CD14-positive monocyte (primary cell): Measurements from ENCODE around the gene DCLK2. TPM values are rescaled to one million over a fixed set of nuclear protein-coding genes. Genes with fewer than 3 reads are reported as not detected.

Source experiments
- DNase-seq, 3 donors: peaks; one replicate each; pipeline ENCODE4 v3.0.0-alpha.2; 2011 to 2022
- H2AFZ ChIP-seq: 2 replicates; pipeline ENCODE4 v1.6.0; 2012; ENCODE audit warnings: mild to moderate bottlenecking, low read depth, low read length, inconsistent platforms; ENCODE audit not compliant: insufficient read depth, poor library complexity, severe bottlenecking
- H3K27ac ChIP-seq, 2 donors: 1 replicate in 1 of 2; 2 replicates in 1 of 2; pipeline ENCODE4 v1.5.1; 2012 to 2013; ENCODE audit warnings: low read length in 2 of 2, control low read depth in 1 of 2, inconsistent platforms in 1 of 2, low read depth in 1 of 2, mild to moderate bottlenecking in 1 of 2
- H3K27me3 ChIP-seq, 2 donors: one replicate each; pipeline versions ENCODE4 v1.6.0 to v1.6.1; 2011 to 2013; ENCODE audit warnings: low read length in 2 of 2; ENCODE audit not compliant: control insufficient read depth in 2 of 2, insufficient read depth in 2 of 2
- H3K36me3 ChIP-seq, 2 donors: replicated peaks in 1 of 2; 1 replicate in 1 of 2; 2 replicates in 1 of 2; pipeline versions ENCODE4 v1.5.1 to v1.6.1; 2012 to 2013; ENCODE audit warnings: low read length in 2 of 2, control low read depth in 1 of 2, inconsistent platforms in 1 of 2, mild to moderate bottlenecking in 1 of 2; ENCODE audit not compliant: insufficient read depth in 2 of 2, control insufficient read depth in 1 of 2
- H3K4me1 ChIP-seq, 2 donors: 1 replicate in 1 of 2; 2 replicates in 1 of 2; pipeline versions ENCODE4 v1.5.1 to v1.6.1; 2012 to 2013; ENCODE audit warnings: low read length in 2 of 2, control low read depth in 1 of 2, inconsistent platforms in 1 of 2, mild to moderate bottlenecking in 1 of 2, moderate library complexity in 1 of 2; ENCODE audit not compliant: insufficient read depth in 2 of 2, control insufficient read depth in 1 of 2
- H3K4me2 ChIP-seq: replicated peaks from 2 replicates; pipeline ENCODE3; 2012; ENCODE audit warnings: low read length, moderate library complexity, mild to moderate bottlenecking; ENCODE audit not compliant: poor library complexity, severe bottlenecking; ENCODE audit errors: extremely low read depth
- H3K4me3 ChIP-seq, 3 experiments: fragments of 200-600 bp in 1 of 3; sonication (generic) in 1 of 3; replicated peaks in 1 of 3; 1 replicate in 2 of 3; 2 replicates in 1 of 3; pipeline ENCODE4 v1.5.1; 2011 to 2013; ENCODE audit warnings: low read length in 3 of 3, mild to moderate bottlenecking in 3 of 3, control low read depth in 2 of 3, low read depth in 2 of 3, inconsistent platforms in 1 of 3, moderate library complexity in 1 of 3
- H3K79me2 ChIP-seq: 2 replicates; pipeline ENCODE4 v1.6.0; 2012; ENCODE audit warnings: mild to moderate bottlenecking, control low read depth, inconsistent platforms, low read length, moderate library complexity; ENCODE audit not compliant: insufficient read depth
- H3K9ac ChIP-seq: 2 replicates; pipeline ENCODE4 v1.6.0; 2017; ENCODE audit warnings: low read length, mild to moderate bottlenecking; ENCODE audit not compliant: insufficient read depth, poor library complexity, severe bottlenecking
- H3K9me3 ChIP-seq, 2 donors: replicated peaks in 1 of 2; 1 replicate in 1 of 2; 2 replicates in 1 of 2; pipeline versions ENCODE4 v1.5.1 to v1.6.1; 2012 to 2013; ENCODE audit warnings: low read length in 2 of 2, control low read depth in 1 of 2; ENCODE audit not compliant: control insufficient read depth in 1 of 2, insufficient read depth in 1 of 2
- H4K20me1 ChIP-seq: 2 replicates; pipeline ENCODE4 v1.6.0; 2012; ENCODE audit warnings: mild to moderate bottlenecking, low read length, control low read depth, moderate library complexity; ENCODE audit not compliant: insufficient read depth
- H3K27ac Mint-ChIP-seq, 7 donors: one replicate each; pipeline ENCODE4 v1.8.0; 2020; ENCODE audit warnings: mild to moderate bottlenecking in 7 of 7, mixed read lengths in 7 of 7, moderate library complexity in 6 of 7, inconsistent platforms in 2 of 7
- H3K27me3 Mint-ChIP-seq, 3 donors: one replicate each; pipeline ENCODE4 v1.8.0; 2021 to 2022; ENCODE audit warnings: low read depth in 3 of 3, mild to moderate bottlenecking in 3 of 3, mixed read lengths in 3 of 3, moderate library complexity in 3 of 3, inconsistent platforms in 1 of 3
- H3K36me3 Mint-ChIP-seq, 2 donors: one replicate each; pipeline ENCODE4 v1.8.0; 2020; ENCODE audit warnings: mixed read lengths in 2 of 2, inconsistent platforms in 1 of 2, mild to moderate bottlenecking in 1 of 2
- H3K4me1 Mint-ChIP-seq: one replicate; pipeline ENCODE4 v1.8.0; 2020; ENCODE audit warnings: mild to moderate bottlenecking, mixed read lengths
- H3K4me3 Mint-ChIP-seq, 2 donors: one replicate each; pipeline ENCODE4 v1.8.0; 2020; ENCODE audit warnings: mild to moderate bottlenecking in 2 of 2, mixed read lengths in 2 of 2, moderate library complexity in 1 of 2
- H3K9me3 Mint-ChIP-seq, 7 donors: one replicate each; pipeline ENCODE4 v1.8.0; 2020 to 2022; ENCODE audit warnings: mixed read lengths in 7 of 7, mild to moderate bottlenecking in 6 of 7, moderate library complexity in 6 of 7, inconsistent platforms in 2 of 7
- CTCF ChIP-seq: fragments of 200-600 bp; IDR thresholded peaks from one replicate; pipeline ENCODE4 v1.8.0; 2022; ENCODE audit warnings: antibody characterized with exemption, mild to moderate bottlenecking
- WGBS: methylation state at CpG from one replicate; pipeline ENCODE4 v1.1.5; 2013; ENCODE audit warnings: missing lambda C conversion rate; ENCODE audit not compliant: insufficient coverage; 5-methylcytosine and 5-hydroxymethylcytosine counted together
- intact Hi-C, 2 donors: fragments of 100-400 bp; cut with micrococcal nuclease; formaldehyde crosslinking; loops; one replicate each; pipeline versions ENCODE4 v1.15.0 to v1.15.1; 2023
- polyA plus RNA-seq, 3 donors: library from polyadenylated mRNA; depleted of rRNA in 1 of 3; unstranded in 2 of 3; stranded (reverse) in 1 of 3; fragments of 300-500 nt in 2 of 3; fragments of >200 nt in 1 of 3; fragmentation: Illumina TruSeq in 2 of 3; gene quantifications; 1 replicate in 2 of 3; 2 replicates in 1 of 3; pipeline ENCODE4 v1.2.3, GENCODE V29; 2012 to 2021

DCLK2 gene
- polyA plus RNA-seq, 3 donors: 0.13 TPM; not detected in 2

- H3K9me3 ChIP-seq: peaks cover 0 to 4% of the 10 kb centered on the region in 2 donors
- no peaks in the 10 kb centered on the region for H3K27me3 Mint-ChIP-seq
- H3K79me2 ChIP-seq: no peaks in the 10 kb centered on the region
- H3K4me3 Mint-ChIP-seq: no peak overlapping the region
- DNase-seq: no peak
- TF ChIP-seq CTCF: no peak
- H3K4me2 ChIP-seq: no peak overlapping the region
- H3K9ac ChIP-seq: no peak overlapping the region
- H3K4me3 ChIP-seq: no peak overlapping the region
- H2AFZ ChIP-seq: no peak overlapping the region
- intact Hi-C loops: no loop called here
- H4K20me1 ChIP-seq: no peaks in the 10 kb centered on the region
- no peak overlapping the region for H3K27ac Mint-ChIP-seq
- no peaks in the 10 kb centered on the region for H3K4me1 Mint-ChIP-seq
- H3K27me3 ChIP-seq: no peaks in the 10 kb centered on the region
- H3K4me1 ChIP-seq: no peaks in the 10 kb centered on the region
- peaks cover 0 to 11% (median 6%) of the 10 kb centered on the region in 7 donors for H3K9me3 Mint-ChIP-seq
- H3K36me3 ChIP-seq: no peaks in the 10 kb centered on the region
- 100% methylated on average over 1 of the region's 1 CpG for WGBS
- H3K36me3 Mint-ChIP-seq: no peaks in the 10 kb centered on the region
- no peak overlapping the region for H3K27ac ChIP-seq
These were observed 22.8 kb upstream of the DCLK2 start for GRCh38 chr4:150055467-150055866.

- intact Hi-C loops: no loop called here
- no peaks in the 10 kb centered on the region for H4K20me1 ChIP-seq
- no peaks in the 10 kb centered on the region for H3K79me2 ChIP-seq
- Mint-ChIP-seq H3K4me1 (peaks cover 5% of the 10 kb centered on the region), H3K36me3 (no peaks in the 10 kb centered on the region), H3K9me3 (peaks cover 0 to 11% (median 6%) of the 10 kb centered on the region in 7 donors), H3K27ac (no peak overlapping the region), H3K4me3 (no peak overlapping the region), H3K27me3 (no peaks in the 10 kb centered on the region)
- no peak overlapping the region for H2AFZ ChIP-seq
- H3K36me3 ChIP-seq: no peaks in the 10 kb centered on the region
- DNase-seq: no peak
- peaks cover 0 to 4% of the 10 kb centered on the region in 2 donors for H3K9me3 ChIP-seq
- H3K27ac ChIP-seq: no peak overlapping the region
- no peak overlapping the region for H3K4me3 ChIP-seq
- no peak for TF ChIP-seq CTCF
- H3K27me3 ChIP-seq: no peaks in the 10 kb centered on the region
- H3K4me1 ChIP-seq: no peaks in the 10 kb centered on the region
- no peak overlapping the region for H3K4me2 ChIP-seq
- no peak overlapping the region for H3K9ac ChIP-seq
These were observed 21.7 kb upstream of the DCLK2 start for GRCh38 chr4:150056569-150056968.
